ENCODE measurements around the gene AMOT. TPM values are rescaled to one million over a fixed set of nuclear protein-coding genes. Genes with fewer than 3 reads are reported as not detected.

AMOT gene
- total and polyA plus RNA-seq, 2 of the 4 experiments (the other 2 are of a cell fraction) = 4.7 to 9.1 TPM

- Histone ChIP-seq H3K4me2 (ENCODE audit: low read depth, low read length) (no peak overlapping the region), H2BK15ac (ENCODE audit: low read depth, low read length) (no peak overlapping the region), H2AK9ac (replicated peaks; ENCODE audit: low read depth, low read length, poor library complexity) (no peak overlapping the region), H3K4me1 (ENCODE audit: control insufficient read depth, insufficient read depth, low read length) (no peaks in the 10 kb centered on the region), H2BK20ac (ENCODE audit: low read depth, low read length) (no peak overlapping the region), H2BK5ac (ENCODE audit: low read depth, low read length, poor library complexity, severe bottlenecking) (no peak overlapping the region), H3K56ac (ENCODE audit: extremely low read depth, insufficient read depth, low read length) (no peak overlapping the region), H3K23ac (ENCODE audit: low read depth, low read length) (no peak overlapping the region), H3K9me3 (ENCODE audit: control insufficient read depth, insufficient read depth, low read length) (no peaks in the 10 kb centered on the region), H3K79me1 (ENCODE audit: low read depth in 1 of 2, low read length in 2 of 2) (no peaks in the 10 kb centered on the region), H3K14ac (replicated peaks; ENCODE audit: low read depth, low read length) (no peak overlapping the region), H3K18ac (ENCODE audit: low read depth, low read length) (no peak overlapping the region), H3K27me3 (ENCODE audit: control insufficient read depth, insufficient read depth, low read length) (peaks cover 3% of the 10 kb centered on the region; the same call in 1 of the 2 replicates), H4K91ac (ENCODE audit: insufficient read depth, low read depth, low read length) (no peak overlapping the region), H4K5ac (ENCODE audit: low read depth, low read length) (no peak overlapping the region), H3K4ac (ENCODE audit: low read depth, low read length) (no peak overlapping the region), H4K8ac (ENCODE audit: low read depth in 2 of 2, low read length in 2 of 2) (no peak overlapping the region), H3K9ac (ENCODE audit: low read depth, low read length) (no peak overlapping the region), H3K4me3 (ENCODE audit: insufficient read depth, low read depth, low read length) (no peak overlapping the region), H3K9me1 (ENCODE audit: insufficient read depth, low read length) (no peaks in the 10 kb centered on the region), H4K20me1 (ENCODE audit: insufficient read depth, low read length) (no peaks in the 10 kb centered on the region), H3K36me3 (ENCODE audit: control insufficient read depth, insufficient read depth, low read length) (peaks cover 7% of the 10 kb centered on the region; the same call in 1 of the 2 replicates), H3K27ac (ENCODE audit: insufficient read depth, low read length) (no peak overlapping the region), H2AK5ac (ENCODE audit: low read depth, low read length) (no peak overlapping the region), H2BK120ac (ENCODE audit: low read depth, low read length) (no peak overlapping the region), H2AFZ (replicated peaks; ENCODE audit: low read length, poor library complexity) (no peak overlapping the region)
- CTCF ChIA-PET = no interaction called here
- no peak for DNase-seq
- no peak for TF ChIP-seq CEBPB (IDR thresholded peaks at IDR 0.05; ENCODE audit: low read depth, low read length)
- TF ChIP-seq CTCF (conservative IDR thresholded peaks at IDR 0.05; ENCODE audit: low read depth, low read length) = no peak
- TF ChIP-seq MAFK (IDR thresholded peaks at IDR 0.05; ENCODE audit: low read depth, low read length) = no peak
- TF ChIP-seq RFX5 (IDR thresholded peaks at IDR 0.05; ENCODE audit: low read depth, low read length) = no peak
- no peak for TF ChIP-seq MAZ (IDR thresholded peaks at IDR 0.05; ENCODE audit: borderline replicate concordance, low read depth, low read length)
- no peak for TF ChIP-seq CHD1 (IDR thresholded peaks at IDR 0.05; ENCODE audit: low read depth, low read length)
- no peak for TF ChIP-seq MXI1 (IDR thresholded peaks at IDR 0.05; ENCODE audit: borderline replicate concordance, low read depth, low read length)
- TF ChIP-seq RCOR1 (IDR thresholded peaks at IDR 0.05; ENCODE audit: insufficient replicate concordance, low read length) = no peak
- TF ChIP-seq RAD21 (IDR thresholded peaks at IDR 0.05; ENCODE audit: low read length) = no peak
- TF ChIP-seq ELK1 (IDR thresholded peaks at IDR 0.05; ENCODE audit: borderline replicate concordance, low read depth, low read length) = no peak
- no peak for TF ChIP-seq FOS (IDR thresholded peaks at IDR 0.05; ENCODE audit: low read depth, low read length)
- TF ChIP-seq, protein P1, sequence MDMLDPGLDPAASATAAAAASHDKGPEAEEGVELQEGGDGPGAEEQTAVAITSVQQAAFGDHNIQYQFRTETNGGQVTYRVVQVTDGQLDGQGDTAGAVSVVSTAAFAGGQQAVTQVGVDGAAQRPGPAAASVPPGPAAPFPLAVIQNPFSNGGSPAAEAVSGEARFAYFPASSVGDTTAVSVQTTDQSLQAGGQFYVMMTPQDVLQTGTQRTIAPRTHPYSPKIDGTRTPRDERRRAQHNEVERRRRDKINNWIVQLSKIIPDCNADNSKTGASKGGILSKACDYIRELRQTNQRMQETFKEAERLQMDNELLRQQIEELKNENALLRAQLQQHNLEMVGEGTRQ (IDR thresholded peaks at IDR 0.05; ENCODE audit: low read depth, low read length) = no peak
- TF ChIP-seq SMC3 (IDR thresholded peaks at IDR 0.05; ENCODE audit: low read depth, low read length) = no peak
- no peak for TF ChIP-seq NFE2L2 (IDR thresholded peaks at IDR 0.05; ENCODE audit: low read depth, low read length)
- TF ChIP-seq BHLHE40 (IDR thresholded peaks at IDR 0.05; ENCODE audit: low read depth, low read length) = no peak
- WGBS, 2 experiments (ENCODE audit: extremely low coverage in 2 of 2, insufficient read length in 1 of 2) = 60% methylated on average over 3 of the region's 10 CpGs; no CpG with 5 or more reads in 1 of the 2 experiments
- intact Hi-C loops (cut with micrococcal nuclease) = no loop called here
- POLR2A ChIA-PET (ENCODE audit: unreplicated experiment) = no interaction called here
- BruUV-seq (replicated peaks) = no TSS peak
- no peak for ATAC-seq (ENCODE audit: low read depth)
- dilution Hi-C loops (cut with HindIII; ENCODE audit: low sequenced_read_pairs, unreplicated experiment) = no loop called here
- in situ Hi-C loops (cut with MboI; ENCODE audit: low sequenced_read_pairs) = no loop called here
Observed at GRCh38 chrX:112774651-112775293, 65.9 kb downstream of the AMOT start.
